HG03469 (cell line): ENCODE measurements around the gene ARF6.
"Not testable (repeated sequence)": the region's sequence is repeated elsewhere in the genome, so short reads cannot be mapped to it uniquely, and the experiment has no call there.

Experiments used
- ATAC-seq: cut with Tn5 transposase; IDR thresholded peaks from one replicate; pipeline ENCODE4 v1.9.1; 2021; ENCODE audit warnings: mild to moderate bottlenecking, moderate library complexity, moderate number of reproducible peaks; ENCODE audit not compliant: unreplicated experiment

Gene ARF6

DNA sequence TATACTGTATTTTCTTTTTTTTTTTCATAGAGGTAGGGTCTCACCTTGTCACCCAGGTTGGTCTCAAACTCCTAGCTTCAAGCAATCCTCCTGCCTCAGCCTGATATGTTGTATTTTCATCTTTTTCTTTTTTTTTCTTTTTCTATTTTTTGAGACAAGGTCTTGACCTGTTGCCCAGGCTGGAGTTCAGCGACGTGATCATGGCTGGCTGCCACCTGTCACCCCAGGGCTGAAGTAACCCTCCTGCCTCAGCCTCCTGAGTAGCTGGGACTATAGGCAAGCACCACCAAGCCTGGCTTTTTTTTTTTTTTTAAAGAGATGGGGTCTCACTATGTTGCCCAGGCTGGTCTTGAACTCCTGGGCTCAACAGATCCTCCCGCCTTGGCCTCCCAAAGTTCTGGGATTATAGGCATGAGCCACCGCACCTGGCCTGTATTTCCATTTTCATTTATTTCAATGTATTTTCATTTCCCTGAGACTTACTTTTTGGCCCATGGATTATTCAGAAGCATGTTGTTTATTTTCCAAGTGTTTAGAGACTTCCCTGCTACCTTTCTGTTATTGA is 16.2 kb upstream of the ARF6 start:
- no peak for ATAC-seq

DNA sequence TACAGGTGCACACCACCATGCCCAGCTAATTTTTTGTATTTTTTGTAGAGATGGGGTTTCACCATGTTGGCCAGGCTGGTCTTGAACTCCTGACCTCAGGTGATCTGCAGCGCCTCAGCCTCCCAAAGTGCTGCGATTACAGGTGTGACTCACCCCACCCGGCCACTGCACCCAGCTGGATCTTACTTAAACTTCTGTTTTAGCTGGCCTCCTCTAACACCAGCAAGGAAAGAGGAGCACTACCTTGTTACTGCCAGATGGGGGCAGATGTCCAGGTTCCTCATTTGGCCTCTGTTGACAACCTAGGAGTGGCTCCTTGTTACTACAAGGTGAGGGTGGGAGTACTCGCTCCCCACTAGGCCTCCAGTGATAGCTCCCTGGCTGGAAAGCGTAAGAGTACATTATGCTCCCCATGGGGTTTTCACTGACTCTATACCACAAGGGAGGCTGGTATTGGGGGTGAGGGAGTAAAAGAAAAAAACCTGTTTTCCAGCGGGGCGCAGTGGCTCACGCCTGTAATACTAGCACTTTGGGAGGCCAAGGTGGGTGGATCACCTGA is 13.2 kb upstream of the ARF6 start:
- peak; percentile 56 for ATAC-seq

DNA sequence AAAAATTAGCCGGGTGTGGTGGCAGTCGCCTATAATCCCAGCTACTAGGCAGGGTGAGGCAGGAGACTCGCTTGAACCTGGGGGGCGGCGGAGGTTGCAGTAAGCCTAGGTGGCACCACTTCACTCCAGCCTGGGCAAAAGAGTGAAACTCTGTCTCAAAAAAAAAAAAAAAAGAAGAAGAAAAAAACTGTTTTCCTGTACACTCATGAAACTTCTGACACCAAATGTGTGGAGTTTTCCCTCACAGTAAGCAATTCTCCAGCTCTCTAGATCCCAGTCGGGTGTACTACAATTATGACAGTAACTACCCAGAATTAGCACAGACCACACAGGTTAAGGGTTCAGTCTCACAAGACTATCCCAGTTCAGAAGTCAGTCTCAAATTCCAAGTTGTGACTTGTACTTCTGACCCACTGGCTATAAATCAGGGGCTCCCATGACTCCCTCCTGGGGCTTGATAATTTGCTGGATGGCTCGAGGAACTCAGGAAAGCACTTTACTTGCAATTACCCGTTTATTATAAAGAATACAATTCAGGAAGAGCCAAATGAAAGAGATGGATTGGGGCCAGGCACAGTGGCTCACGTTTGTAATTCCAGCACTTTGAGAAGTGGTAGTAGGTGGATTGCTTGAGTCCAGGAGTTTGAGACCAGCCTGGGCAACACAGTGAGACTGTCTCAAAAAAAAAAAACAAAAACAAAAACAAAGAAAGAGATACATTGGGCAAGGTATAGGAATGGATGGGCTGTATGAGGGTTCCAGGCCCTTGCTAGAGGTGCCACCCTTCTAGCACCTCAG is 12.4 kb upstream of the ARF6 start:
- no peak for ATAC-seq

DNA sequence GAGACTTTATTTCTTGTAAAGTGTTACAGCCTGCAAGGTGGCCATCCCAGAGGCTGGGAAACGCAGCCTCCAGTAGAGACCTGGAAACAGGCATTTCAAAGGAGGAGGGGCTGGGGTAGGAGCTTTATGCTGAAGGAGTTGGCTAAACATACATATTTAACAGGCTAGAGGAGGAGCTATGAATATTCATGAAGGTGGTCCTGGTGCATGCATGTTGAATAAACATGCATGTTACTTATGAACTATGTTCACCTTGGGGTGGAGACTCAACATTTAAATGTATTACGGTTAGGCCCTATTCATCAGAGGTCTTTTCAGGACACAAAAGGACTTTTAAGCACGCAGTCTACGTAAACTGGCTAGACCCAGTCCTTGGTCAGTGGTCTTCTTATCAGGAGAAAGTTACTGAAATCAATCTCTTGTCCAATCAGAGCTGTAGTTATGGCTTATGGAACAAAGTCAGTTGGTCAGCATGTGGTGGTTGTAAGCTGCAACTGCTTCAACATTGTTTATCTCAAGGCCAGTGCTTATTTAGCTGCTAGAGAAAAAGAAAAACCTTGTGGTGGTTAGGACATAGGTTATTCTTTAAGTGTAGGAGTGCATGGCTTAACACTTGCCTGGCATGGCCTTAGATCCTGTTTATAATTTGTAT is 11.4 kb upstream of the ARF6 start:
- no peak for ATAC-seq

DNA sequence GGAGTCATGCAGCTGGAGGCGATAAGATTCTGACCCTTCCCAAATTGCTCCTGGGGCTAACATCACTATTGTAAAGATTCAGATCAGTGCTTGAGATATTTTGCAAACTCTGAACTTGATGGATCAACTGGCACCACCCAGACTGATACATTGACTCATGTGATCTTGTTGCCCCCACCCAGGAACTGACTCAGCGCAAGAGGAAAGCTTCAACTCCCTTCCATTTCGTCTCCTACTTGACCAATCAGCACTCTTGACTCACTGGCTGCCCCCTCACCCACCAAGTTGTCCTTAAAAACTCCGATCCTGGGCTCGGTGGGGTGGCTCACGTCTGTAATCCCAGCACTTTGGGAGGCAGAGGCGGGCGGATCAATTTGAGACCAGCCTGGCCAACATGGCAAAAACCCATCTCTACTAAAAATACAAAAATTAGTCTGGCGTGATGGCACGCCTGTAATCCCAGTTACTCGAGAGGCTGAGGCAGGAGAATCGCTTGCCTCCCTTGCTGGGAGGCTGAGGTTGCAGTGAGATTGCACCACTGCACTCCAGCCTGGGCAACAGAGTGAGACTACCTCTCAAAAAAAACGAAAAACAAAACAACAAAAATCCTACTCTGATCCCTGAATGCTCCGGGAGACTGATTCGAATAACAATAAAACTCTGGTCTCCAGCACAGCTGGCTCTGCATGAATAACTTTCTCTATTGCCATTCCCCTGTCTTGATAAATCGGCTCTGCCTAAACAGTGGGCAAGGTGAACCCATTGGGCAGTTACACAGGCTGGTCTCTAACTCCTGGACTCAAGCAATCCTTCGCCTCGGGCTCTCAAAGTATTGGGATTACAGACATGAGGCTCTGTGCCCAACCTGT is 9.8 kb upstream of the ARF6 start:
- ATAC-seq = no peak

DNA sequence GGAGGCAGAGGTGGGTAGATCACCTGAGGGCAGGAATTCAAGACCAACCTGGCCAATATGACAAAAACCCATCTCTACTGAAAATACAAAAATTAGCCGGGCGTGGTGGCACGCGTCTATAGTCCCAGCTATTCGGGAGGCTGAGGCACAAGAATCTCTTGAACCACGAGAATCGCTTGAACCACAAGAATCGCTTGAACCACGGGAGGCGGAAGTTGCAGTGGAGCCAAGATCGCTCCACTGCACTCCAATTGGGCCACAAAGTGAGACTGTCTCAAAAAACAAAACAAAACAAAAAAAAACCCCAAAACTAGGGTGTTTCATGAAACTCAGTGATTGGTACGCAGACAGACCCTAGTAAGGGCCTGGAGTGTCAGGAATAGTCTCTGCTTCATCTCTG is 6.4 kb upstream of the ARF6 start:
- no peak for ATAC-seq

DNA sequence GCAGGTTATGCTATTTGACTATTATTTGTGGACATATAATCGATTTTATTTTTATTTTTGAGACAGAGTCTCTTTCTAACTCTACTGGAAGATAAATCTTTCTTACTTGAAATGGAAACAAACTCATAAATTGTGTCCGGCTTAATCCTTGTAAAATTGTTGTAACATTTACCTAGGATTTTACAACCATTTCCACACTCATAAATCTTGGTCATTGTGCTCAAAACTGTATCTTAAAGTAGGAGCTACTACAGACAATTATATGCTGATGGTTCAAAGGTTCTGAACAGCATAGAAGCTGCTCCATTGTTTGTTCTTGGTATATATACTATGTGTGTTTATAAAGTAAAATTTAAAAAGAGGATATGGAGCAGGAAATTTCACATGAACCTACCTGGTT is 4.6 kb upstream of the ARF6 start:
- no peak for ATAC-seq

DNA sequence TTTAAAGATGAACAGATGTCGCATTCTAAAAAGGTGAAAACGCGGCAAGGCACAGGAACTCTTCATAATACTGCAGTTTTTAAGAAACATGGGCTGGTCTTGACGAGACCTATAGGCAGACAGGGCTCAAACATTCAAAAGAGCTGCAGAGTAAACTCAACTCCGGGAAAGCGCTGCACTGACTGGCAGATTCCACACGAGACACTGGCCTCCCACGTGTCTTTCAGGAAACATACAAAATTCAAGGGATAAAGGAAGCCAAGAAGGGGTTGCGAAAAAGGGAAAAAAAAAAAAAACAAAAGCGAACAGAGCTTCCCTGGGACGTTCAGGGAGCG is 614 bp upstream of the ARF6 start:
- no peak for ATAC-seq

DNA sequence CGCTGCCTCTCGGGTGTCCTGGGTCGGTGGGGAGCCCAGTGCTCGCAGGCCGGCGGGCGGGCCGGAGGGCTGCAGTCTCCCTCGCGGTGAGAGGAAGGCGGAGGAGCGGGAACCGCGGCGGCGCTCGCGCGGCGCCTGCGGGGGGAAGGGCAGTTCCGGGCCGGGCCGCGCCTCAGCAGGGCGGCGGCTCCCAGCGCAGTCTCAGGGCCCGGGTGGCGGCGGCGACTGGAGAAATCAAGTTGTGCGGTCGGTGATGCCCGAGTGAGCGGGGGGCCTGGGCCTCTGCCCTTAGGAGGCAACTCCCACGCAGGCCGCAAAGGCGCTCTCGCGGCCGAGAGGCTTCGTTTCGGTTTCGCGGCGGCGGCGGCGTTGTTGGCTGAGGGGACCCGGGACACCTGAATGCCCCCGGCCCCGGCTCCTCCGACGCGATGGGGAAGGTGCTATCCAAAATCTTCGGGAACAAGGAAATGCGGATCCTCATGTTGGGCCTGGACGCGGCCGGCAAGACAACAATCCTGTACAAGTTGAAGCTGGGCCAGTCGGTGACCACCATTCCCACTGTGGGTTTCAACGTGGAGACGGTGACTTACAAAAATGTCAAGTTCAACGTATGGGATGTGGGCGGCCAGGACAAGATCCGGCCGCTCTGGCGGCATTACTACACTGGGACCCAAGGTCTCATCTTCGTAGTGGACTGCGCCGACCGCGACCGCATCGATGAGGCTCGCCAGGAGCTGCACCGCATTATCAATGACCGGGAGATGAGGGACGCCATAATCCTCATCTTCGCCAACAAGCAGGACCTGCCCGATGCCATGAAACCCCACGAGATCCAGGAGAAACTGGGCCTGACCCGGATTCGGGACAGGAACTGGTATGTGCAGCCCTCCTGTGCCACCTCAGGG is 679 bp downstream of the ARF6 start:
- peak; percentile 16 for ATAC-seq

DNA sequence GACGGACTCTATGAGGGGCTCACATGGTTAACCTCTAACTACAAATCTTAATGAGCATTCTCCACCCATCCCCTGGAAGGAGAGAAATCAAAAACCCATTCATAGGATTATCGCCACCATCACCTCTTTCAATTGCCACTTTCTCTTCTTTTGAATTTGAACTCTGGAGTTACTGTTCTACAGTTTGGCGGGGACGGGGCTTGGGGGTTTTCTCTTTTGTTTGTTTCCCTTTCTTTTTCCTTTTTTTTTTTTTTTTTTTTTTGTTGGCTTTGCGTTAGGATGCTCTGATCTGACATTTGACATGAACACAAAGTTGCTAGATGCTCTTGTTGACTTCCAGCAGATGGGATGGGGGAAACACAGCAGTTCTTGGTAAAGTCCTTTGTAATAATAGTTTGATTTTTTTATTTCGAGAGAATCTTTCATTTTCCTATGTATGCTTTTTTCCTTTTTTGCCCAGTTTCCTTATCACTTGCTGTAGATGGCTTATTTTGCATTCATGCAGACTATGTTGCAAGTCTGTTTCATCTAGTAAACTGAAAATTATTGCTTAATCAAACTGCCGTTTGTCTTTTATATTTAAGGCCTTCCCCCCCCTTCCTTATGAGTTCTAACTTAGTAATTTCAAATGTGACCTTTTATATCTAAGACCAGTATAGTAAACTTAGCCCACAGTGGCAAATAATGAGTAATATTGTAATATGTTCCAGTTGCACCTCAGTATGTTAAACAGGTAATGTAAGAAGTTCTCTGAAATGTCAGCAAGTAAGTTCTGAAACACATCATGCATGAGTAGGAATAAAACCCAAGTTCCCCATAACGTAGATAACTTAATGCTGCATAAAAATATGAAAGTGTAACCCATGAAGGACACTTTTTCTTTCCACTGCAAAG is 1.6 kb downstream of the ARF6 start:
- not testable (repeated sequence) for ATAC-seq

DNA sequence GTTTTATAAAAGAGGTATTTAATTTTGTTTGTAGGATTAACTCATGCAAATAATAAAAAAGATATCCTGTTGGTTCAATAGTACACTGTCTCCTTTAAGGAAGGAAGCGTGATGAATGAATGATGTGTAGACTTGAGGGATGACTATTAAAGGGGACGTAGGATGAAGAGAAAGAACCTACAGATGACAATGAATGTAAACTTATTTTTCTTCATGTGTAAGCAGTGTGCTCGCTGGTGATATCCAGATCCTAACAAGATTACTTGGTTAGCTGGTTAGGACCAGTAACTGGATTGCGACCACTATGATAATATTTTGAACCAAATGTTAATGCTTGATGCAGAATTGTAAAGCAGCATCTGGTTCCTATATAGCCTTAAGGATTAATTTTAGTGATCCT is 2.6 kb downstream of the ARF6 start:
- ATAC-seq = no peak

DNA sequence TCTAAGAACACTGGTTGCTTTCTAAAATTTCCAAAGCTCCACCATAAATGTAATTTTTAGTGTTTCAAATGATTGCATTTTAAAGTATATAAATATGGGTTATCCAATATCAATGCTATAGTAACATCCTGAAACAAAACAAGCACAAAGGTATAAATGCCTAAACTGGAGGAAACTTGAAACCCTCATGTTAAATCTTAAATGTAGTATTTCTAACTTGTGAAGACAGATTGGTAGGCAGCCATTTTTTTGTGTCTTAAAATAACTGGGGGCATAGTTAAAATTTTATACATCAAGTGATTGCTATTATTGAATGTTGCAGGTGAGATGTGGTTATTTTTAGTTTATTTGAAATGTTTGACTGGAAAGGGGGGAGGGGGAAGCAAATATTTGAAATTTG is 3.4 kb downstream of the ARF6 start:
- not testable (repeated sequence) for ATAC-seq

DNA sequence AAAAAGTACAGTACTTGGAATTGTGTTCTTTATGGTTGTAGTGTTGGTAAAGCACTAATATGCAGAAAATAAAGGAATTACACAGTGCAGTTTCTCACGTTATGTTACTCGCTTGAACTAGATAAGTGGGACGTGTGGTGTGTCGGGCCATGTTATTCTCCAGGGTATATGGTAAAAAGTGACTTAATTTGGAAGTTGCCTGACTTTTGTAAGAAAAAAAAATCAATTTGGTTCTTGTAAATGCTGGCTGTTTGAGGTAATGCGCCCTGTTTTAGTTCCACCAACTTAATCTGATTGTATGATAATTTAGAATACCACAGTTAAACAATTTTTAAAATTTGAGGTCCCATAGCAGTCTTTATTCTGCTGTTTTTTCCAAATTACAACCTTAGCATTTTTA is 4.1 kb downstream of the ARF6 start:
- ATAC-seq = no peak

DNA sequence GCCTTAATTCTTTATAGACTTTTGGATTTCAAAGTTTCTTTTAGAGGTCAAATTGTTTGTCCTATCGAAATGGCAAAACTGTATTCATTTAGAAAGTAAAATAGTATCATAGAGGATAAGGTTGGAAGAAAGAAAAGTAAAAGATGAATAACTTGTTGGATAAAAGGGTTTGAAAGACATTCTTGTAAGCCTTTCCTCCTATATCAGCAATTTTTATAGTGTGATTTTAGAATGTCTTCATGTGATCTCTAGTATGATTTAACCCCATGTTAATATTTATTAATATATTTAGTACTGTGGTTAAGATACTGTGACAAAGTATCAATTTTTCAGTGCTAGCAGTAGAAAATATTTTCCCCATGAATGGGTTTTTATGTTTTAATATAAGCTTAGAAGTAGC is 4.5 kb downstream of the ARF6 start:
- ATAC-seq = no peak

DNA sequence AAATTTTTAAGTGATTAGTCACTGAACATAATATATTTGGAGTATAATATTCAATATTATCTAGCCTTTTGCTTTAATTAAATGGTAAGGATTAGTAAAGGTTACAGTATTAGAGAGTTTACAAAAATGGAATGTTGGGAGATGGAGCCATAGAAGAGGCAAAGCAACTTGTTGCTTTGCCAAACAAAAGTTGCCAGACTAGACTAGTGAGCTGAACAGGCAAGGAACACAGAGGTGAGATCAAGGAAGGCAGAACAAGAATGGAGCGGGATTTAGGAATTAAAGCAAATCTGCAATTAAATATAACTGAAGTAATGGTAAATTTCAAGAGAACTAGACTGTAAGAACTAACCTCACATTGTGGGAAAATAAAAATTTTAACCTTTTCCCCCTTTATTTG is 5.1 kb downstream of the ARF6 start:
- ATAC-seq = no peak

DNA sequence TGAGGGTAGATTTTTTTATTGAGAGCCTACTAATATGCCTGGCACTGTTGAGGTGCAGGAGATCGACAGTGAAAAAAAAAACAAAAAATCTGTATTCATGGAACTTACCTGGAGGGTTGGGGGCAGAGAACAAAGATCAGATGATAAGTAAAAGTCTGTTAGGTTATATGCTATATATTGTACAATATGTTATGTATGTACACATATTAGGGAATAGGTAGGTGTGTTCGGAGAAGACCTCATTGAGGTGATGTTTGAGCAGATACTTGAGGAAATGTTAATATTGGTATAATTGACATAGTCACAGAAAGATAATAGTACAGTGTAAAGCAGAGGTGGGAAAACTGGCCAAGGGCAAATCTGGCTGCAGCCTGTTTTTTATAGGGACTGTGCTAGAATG is 5.6 kb downstream of the ARF6 start:
- no peak for ATAC-seq

DNA sequence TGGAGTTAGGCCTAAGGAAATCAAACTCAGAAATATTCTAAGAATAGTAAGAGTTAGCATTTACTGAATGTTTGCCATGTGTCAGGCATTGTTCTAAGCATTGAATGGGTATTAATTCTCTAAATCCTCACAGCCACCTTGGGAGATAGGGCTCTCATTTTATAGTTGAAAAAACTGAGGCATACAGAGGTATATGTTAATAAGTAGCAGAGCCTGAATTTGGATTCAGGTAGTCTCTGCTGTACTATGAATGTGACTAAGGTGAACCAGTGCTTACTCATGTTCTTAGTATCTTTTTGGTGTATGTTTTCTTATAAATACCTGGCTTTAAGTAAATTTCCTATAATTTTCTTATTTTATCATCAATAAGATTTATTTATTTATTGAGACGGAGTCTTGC is 8.1 kb downstream of the ARF6 start:
- no peak for ATAC-seq

DNA sequence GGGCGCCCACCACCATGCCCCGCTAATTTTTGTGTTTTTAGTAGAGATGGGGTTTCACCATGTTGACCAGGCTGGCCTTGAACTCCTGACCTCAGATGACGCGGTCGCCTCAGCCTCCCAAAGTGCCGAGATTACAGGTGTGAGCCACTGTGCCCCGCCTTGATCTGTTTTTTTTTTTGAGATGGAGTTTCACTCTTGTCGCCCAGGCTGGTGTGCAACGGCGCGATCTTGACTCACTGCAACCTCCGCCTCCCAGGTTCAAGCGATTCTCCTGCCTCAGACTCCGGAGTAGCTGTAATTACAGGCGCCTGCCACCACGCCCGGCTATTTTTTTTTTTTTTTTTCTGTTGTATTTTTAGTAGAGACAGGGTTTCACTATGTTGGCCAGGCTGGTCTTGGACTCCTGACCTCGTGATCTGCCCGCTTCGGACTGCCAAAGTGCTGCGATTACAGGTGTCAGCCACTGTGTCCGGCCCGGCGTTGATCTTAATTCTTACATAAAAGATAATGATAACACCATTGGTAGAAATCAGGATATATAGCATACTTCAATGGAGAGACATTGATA is 9.9 kb downstream of the ARF6 start:
- not testable (repeated sequence) for ATAC-seq

DNA sequence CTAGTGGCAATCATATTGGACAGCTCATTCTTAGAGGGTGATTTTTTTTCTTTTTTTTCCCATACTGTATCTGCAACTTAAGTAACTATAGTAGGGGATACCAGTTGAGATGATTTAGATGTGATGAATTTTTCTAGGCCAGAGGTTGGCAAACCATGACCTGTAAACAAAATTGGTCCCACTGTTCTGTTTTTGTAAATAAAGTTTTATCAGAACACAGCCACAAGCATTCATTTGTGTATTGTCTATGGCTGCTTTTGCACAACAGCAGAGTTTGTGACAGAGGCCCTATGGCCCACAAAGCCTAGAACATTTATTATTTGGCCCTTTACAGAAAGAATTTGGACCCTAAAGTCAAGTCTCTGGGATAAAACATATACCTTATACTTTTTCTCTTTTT is 11.4 kb downstream of the ARF6 start:
- ATAC-seq = no peak
